Measurements from ENCODE around the gene DAB2. TPM values are rescaled to one million over a fixed set of nuclear protein-coding genes. Genes with fewer than 3 reads are reported as not detected.

The DAB2 gene
- total RNA-seq, 1 donor from 2014 or later: 14.6 TPM

DNA sequence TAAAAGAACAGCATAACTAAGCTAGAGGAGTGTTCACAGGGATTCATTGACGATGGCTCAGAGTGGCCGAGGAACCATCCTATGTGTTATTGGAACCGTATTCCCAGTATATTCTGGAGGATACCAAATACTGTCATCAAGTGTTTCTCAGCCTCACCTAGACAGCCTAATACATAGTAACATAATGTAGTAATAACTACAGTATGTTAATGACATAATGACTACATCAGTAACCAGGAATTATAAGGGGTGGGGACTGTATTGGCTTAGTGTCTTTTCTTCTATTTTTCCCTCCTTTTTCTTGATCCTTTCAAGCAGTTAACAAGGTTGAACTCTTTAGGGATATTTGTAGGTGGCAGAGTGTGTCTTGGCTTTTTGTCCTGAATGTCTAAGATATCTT lies 33.8 kb downstream of the DAB2 start:
- Histone ChIP-seq H3K36me3 (ENCODE audit: control insufficient read depth, insufficient read depth, low read length) (no peaks in the 10 kb centered on the region), H3K4me3 (ENCODE audit: low read depth, low read length) (no peak overlapping the region), H3K27me3 (ENCODE audit: control insufficient read depth, insufficient read depth, low read length) (no peaks in the 10 kb centered on the region)
- TF ChIP-seq, protein P1, sequence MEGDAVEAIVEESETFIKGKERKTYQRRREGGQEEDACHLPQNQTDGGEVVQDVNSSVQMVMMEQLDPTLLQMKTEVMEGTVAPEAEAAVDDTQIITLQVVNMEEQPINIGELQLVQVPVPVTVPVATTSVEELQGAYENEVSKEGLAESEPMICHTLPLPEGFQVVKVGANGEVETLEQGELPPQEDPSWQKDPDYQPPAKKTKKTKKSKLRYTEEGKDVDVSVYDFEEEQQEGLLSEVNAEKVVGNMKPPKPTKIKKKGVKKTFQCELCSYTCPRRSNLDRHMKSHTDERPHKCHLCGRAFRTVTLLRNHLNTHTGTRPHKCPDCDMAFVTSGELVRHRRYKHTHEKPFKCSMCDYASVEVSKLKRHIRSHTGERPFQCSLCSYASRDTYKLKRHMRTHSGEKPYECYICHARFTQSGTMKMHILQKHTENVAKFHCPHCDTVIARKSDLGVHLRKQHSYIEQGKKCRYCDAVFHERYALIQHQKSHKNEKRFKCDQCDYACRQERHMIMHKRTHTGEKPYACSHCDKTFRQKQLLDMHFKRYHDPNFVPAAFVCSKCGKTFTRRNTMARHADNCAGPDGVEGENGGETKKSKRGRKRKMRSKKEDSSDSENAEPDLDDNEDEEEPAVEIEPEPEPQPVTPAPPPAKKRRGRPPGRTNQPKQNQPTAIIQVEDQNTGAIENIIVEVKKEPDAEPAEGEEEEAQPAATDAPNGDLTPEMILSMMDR (IDR thresholded peaks at IDR 0.05; ENCODE audit: insufficient read depth, low read length, poor library complexity, severe bottlenecking): no peak
- DNase-seq (ENCODE audit: low read depth): no peak

DNA sequence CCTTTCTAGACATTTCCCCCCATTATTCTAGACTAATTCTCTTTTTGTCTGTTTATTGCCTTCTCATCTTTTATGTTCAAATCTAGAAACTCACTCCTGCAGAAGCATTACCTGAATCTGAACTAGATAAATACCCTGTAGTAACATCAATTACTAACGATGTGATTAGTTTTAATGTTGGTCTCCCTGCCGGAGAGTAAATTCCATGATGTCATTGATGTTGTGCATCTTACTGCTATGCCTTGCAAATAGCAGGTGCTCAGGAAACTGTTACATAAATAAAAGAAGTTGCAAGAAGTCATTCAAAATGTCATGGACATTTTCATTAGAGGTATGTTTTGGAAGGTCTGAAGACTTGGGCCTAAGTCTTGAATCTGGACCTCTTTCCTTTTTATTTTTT lies 37.5 kb downstream of the DAB2 start:
- Histone ChIP-seq H3K27me3 (ENCODE audit: control insufficient read depth, insufficient read depth, low read length) (no peaks in the 10 kb centered on the region), H3K36me3 (ENCODE audit: control insufficient read depth, insufficient read depth, low read length) (no peaks in the 10 kb centered on the region), H3K4me3 (ENCODE audit: low read depth, low read length) (no peak overlapping the region)
- DNase-seq (ENCODE audit: low read depth): no peak
- TF ChIP-seq, protein P1 (IDR thresholded peaks at IDR 0.05; ENCODE audit: insufficient read depth, low read length, poor library complexity, severe bottlenecking): no peak

DNA sequence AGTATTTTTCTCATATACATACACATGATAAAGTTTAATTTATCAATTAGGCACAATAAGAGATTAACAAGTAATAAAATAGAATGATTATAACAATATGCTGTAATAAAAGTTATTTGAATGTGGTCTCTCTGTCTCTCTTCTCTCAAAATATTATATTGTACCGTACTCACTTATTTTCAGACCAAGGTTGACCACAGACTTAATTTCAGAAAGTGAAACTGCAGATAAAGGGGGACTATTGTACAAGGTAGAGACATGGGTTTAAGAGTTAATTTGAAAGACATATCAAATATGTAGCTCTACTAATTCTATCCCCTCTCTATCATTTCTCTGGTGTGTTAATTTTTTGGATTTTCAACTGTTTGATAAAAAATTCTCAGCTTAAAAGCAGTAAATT lies 40.5 kb downstream of the DAB2 start:
- TF ChIP-seq, protein P1 (IDR thresholded peaks at IDR 0.05; ENCODE audit: insufficient read depth, low read length, poor library complexity, severe bottlenecking): no peak
- DNase-seq (ENCODE audit: low read depth): no peak
- Histone ChIP-seq H3K4me3 (ENCODE audit: low read depth, low read length) (no peak overlapping the region), H3K36me3 (ENCODE audit: control insufficient read depth, insufficient read depth, low read length) (no peaks in the 10 kb centered on the region), H3K27me3 (ENCODE audit: control insufficient read depth, insufficient read depth, low read length) (no peaks in the 10 kb centered on the region)

DNA sequence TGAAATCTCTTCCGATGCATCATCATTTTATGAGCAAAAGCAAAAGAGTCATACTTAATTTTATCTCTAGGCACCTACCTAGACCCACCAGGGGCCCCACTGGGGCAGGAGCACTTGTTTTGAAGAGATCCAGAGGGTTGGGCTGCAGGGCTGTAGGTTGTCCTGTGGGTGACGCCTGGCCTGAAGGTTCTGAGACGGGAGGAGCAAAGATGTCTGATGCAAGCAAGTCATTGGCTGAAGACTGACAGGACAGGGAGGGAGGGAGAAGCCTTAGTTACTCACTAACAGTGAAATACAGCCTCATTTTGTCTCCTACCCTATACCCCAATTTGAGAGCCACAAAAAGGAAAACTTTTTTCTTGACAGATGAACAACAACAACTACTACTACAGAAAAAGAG lies 43.4 kb downstream of the DAB2 start:
- DNase-seq (ENCODE audit: low read depth): no peak
- TF ChIP-seq, protein P1 (IDR thresholded peaks at IDR 0.05; ENCODE audit: insufficient read depth, low read length, poor library complexity, severe bottlenecking): no peak
- Histone ChIP-seq H3K27me3 (ENCODE audit: control insufficient read depth, insufficient read depth, low read length) (no peaks in the 10 kb centered on the region), H3K4me3 (ENCODE audit: low read depth, low read length) (no peak overlapping the region), H3K36me3 (ENCODE audit: control insufficient read depth, insufficient read depth, low read length) (no peaks in the 10 kb centered on the region)

DNA sequence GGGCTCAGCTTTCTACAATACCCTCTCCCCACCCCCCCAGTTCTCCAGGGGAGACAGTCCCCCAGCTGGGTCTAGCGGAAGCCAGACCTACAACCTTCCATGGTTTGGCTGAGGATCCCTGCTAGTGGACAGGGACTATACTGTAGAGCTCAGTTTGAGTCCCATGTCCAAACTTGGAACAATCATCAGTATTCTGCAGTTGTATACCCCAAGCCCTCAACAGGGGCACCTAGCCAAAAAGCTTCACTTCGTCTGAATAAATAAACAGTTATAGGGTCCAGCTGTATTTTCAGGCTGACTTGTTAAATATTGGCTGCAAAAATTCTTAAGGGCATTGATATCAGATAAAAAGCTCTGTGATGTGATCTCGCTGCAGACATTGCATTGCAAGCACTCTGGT lies 45.1 kb downstream of the DAB2 start:
- Histone ChIP-seq H3K36me3 (ENCODE audit: control insufficient read depth, insufficient read depth, low read length) (no peaks in the 10 kb centered on the region), H3K4me3 (ENCODE audit: low read depth, low read length) (no peak overlapping the region), H3K27me3 (ENCODE audit: control insufficient read depth, insufficient read depth, low read length) (no peaks in the 10 kb centered on the region)
- no peak for DNase-seq (ENCODE audit: low read depth)
- TF ChIP-seq, protein P1 (IDR thresholded peaks at IDR 0.05; ENCODE audit: insufficient read depth, low read length, poor library complexity, severe bottlenecking): no peak

DNA sequence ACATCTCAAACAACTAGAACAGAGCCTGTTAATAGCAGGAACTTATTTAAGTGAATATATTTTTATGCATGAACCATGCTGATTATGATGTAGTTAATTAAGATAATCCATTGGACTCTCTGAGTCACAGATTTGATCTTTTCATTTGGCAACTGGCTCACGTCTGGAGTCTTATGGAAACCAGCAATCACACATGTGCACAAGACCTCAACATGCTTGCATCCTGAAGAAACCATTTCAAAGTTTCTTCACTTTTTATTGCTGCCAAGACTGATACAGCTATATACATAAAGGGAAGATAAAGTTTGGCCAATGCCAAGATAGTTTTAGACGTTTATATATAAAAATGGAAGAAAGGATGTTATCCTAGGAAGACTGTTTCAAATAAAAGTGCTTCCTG lies 47.2 kb downstream of the DAB2 start:
- no peaks in the 10 kb centered on the region for H3K36me3 ChIP-seq (ENCODE audit: control insufficient read depth, insufficient read depth, low read length)
- H3K27me3 ChIP-seq (ENCODE audit: control insufficient read depth, insufficient read depth, low read length): no peaks in the 10 kb centered on the region
- TF ChIP-seq, protein P1 (IDR thresholded peaks at IDR 0.05; ENCODE audit: insufficient read depth, low read length, poor library complexity, severe bottlenecking): no peak
- no peak for DNase-seq (ENCODE audit: low read depth)
- H3K4me3 ChIP-seq (ENCODE audit: low read depth, low read length): no peak overlapping the region

Data from kidney epithelial cell (primary cell).